Right lobe of liver (tissue), 4 donors: ENCODE data around the gene DNLZ.

ENCODE experiments used
- POLR2A ChIP-seq: fragments of 450-650 bp; IDR thresholded peaks from one replicate; pipeline ENCODE4 v1.6.1; 2017; ENCODE audit warnings: antibody characterized with exemption, mild to moderate bottlenecking
- TF ChIP-seq, protein P1 (sequence below), 4 donors: fragments of 200-600 bp in 3 of 4; fragments of 450-650 bp in 1 of 4; IDR thresholded peaks; one replicate each; pipeline versions ENCODE4 v1.5.1 to v1.8.0; 2016 to 2022; ENCODE audit warnings: antibody characterized with exemption in 4 of 4, mild to moderate bottlenecking in 2 of 4
- donor health status: DM: no; HTN: no; CAD: no.
- donor health status: DM: no; HTN: no; CAD: no.
- donor health status: DM: no; HTN: yes; CAD: no.

DNA sequence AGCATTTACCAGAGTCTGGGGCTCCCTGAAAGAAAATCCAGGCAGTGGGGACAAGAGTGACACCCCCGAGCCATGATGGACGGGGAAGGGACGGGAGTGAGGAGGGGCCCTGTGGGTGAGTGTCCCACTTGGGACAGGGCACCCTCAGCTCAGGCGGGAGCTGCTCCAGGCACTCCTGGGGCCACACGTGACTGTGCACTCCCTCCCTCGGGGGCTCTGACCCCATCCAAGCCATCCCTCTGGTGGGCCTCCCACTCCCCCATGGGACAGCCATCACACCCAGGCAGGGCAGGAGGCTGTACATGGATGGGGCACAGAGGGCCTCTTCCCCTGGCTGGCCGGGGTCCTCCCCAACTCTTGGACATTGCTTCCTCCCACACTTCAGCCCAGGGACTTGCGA, 12.9 kb upstream of the DNLZ start:
- TF ChIP-seq, protein P1, sequence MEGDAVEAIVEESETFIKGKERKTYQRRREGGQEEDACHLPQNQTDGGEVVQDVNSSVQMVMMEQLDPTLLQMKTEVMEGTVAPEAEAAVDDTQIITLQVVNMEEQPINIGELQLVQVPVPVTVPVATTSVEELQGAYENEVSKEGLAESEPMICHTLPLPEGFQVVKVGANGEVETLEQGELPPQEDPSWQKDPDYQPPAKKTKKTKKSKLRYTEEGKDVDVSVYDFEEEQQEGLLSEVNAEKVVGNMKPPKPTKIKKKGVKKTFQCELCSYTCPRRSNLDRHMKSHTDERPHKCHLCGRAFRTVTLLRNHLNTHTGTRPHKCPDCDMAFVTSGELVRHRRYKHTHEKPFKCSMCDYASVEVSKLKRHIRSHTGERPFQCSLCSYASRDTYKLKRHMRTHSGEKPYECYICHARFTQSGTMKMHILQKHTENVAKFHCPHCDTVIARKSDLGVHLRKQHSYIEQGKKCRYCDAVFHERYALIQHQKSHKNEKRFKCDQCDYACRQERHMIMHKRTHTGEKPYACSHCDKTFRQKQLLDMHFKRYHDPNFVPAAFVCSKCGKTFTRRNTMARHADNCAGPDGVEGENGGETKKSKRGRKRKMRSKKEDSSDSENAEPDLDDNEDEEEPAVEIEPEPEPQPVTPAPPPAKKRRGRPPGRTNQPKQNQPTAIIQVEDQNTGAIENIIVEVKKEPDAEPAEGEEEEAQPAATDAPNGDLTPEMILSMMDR (IDR thresholded peaks at IDR 0.05) = no peak
- no peak for TF ChIP-seq POLR2A
